ENCODE results near the gene UNCX. TPM values are rescaled to one million over a fixed set of nuclear protein-coding genes. Genes with fewer than 3 reads are reported as not detected.
A peak's percentile ranks its signal among the peaks of the same experiment; 100 is the strongest.

UNCX gene
- total and polyA plus RNA-seq, 2 experiments from 2014 or later, result not detected

DNA sequence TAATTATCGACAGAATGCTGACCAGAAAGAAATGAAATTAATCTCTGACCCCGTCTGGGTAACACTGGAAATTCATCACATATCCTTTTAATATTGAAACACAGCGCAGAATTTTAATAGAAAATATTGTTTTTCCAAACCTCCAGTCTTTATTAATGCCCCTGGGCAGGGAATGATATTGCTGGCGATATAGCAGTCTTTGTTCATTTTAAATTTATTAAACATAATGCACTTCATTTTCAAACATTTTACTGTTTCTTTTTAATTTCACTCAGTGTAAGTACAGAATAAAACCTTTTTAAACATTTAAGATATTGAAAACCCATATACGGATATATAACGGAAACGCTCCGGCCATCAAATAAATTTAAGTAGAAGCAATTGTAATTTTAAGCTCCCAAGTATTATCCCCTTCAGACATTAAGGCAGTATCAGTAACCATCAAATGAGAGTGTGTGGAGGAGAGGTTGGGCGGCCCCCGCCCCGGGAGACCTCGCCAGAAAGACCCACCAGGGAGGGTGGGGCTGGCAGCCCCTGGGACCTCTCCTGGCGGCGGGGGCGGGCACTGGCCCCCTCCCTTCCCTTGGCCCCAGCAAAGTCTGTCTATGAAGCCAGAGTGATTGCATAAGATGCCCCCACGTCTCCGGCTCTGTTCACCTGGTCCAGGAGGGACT lies 10.8 kb downstream of the UNCX start:
- Histone ChIP-seq H3K9me2 (replicated peaks; ENCODE audit: insufficient read depth) (no peaks in the 10 kb centered on the region), H2AFZ (no peak overlapping the region), H3K9me3 (ENCODE audit: low read depth) (no peaks in the 10 kb centered on the region), H3K4me1 (ENCODE audit: insufficient read depth) (no peaks in the 10 kb centered on the region), H3K79me2 (no peaks in the 10 kb centered on the region), H4K20me1 (ENCODE audit: insufficient read depth, poor library complexity, severe bottlenecking) (no peaks in the 10 kb centered on the region), H3K27me3 (peaks cover 100% of the 10 kb centered on the region), H3K4me2 (no peak overlapping the region), H3K4me3 (no peak overlapping the region), H3K27ac (no peak overlapping the region), H3K36me3 (replicated peaks; ENCODE audit: insufficient read depth, low read depth) (no peaks in the 10 kb centered on the region)
- TF ChIP-seq CTCF (IDR thresholded peaks at IDR 0.05; ENCODE audit: poor library complexity) (no peak), EZH2phosphoT487 (IDR thresholded peaks at IDR 0.05; ENCODE audit: low read depth, severe bottlenecking, unreplicated experiment) (peak; percentile 88), EZH2 (IDR thresholded peaks at IDR 0.05; ENCODE audit: borderline replicate concordance) (no peak)
- no peak for DNase-seq (ENCODE audit: low spot score)
- WGBS (ENCODE audit: low lambda C conversion rate, missing lambda C conversion rate), result 21% methylated on average over 16 of the region's 17 CpGs

DNA sequence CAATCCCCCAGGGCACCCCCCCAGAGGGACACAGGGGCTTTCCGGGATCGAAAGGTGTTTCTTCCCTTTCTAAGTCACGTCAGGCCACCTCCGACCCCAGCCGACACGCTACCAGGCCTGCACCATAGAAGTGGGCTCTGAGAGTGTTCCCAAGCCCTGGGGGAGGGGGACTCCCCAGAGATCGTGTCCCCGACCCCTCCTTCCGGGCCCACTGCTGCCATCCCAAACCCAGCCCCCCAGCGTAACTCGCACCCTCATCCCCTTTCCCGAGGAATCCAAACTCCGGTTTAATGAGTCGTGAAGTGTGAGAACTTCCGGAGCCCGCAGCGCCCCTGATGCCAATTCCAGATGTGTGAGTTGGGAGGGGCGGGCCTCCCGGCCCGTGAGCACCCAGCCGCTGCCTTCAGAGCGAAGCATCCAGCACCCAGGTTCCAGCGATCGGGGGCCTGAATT lies 11.3 kb downstream of the UNCX start:
- no peaks in the 10 kb centered on the region for H3K36me3 ChIP-seq (replicated peaks; ENCODE audit: insufficient read depth, low read depth)
- WGBS (ENCODE audit: low lambda C conversion rate, missing lambda C conversion rate), result 5% methylated on average over 18 of the region's 24 CpGs
- no peaks in the 10 kb centered on the region for H3K9me3 ChIP-seq (ENCODE audit: low read depth)
- TF ChIP-seq EZH2phosphoT487 (IDR thresholded peaks at IDR 0.05; ENCODE audit: low read depth, severe bottlenecking, unreplicated experiment), result peak; percentile 57
- no peak for TF ChIP-seq CTCF (IDR thresholded peaks at IDR 0.05; ENCODE audit: poor library complexity)
- no peak for TF ChIP-seq EZH2 (IDR thresholded peaks at IDR 0.05; ENCODE audit: borderline replicate concordance)
- no peaks in the 10 kb centered on the region for H3K9me2 ChIP-seq (replicated peaks; ENCODE audit: insufficient read depth)
- H3K79me2 ChIP-seq, result no peaks in the 10 kb centered on the region
- no peak for DNase-seq (ENCODE audit: low spot score)
- H3K27ac ChIP-seq, result no peak overlapping the region
- no peak overlapping the region for H2AFZ ChIP-seq
- H3K4me2 ChIP-seq, result no peak overlapping the region
- H3K4me1 ChIP-seq (ENCODE audit: insufficient read depth), result no peaks in the 10 kb centered on the region
- H3K4me3 ChIP-seq, result no peak overlapping the region
- peaks cover 100% of the 10 kb centered on the region for H3K27me3 ChIP-seq
- no peaks in the 10 kb centered on the region for H4K20me1 ChIP-seq (ENCODE audit: insufficient read depth, poor library complexity, severe bottlenecking)

DNA sequence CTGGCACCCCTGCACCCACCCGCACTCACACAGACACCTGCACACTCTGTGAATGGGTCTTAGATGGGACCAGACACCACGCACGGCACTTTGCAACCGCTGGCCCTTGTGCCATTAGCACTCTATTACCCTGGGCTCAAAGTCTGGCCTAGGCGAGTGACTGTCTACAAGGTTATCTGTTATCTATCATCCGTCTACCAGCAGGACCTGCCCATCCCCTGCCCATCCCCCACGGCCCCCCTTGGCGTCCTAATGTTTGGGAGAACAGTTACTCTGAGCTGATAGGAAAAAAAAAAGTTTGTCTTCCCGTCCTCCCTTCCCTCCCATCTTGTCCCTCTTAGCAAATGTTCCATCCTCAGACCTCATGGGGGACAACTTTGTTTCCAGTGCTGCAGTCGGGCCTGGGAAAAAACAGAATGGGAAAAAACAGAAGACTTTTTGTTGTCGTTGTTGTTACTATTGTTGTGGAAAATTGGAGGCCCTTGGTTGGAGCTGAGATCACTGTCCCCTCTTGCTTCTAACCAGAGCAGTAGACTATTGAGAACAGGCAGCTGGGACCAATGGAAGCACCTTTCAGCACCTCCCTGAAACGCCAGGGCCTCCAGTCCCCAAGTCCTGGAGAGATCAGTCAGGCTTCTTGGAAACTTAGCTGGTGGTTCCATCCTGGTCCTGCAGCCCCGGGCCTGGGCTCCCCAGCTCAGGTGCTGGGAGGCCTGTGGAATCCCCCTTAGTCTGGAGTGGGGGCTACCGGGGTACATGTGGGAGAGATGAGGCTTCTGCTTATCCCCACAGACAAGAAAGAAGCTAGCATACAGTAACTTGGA lies 12.2 kb downstream of the UNCX start:
- Histone ChIP-seq H3K4me1 (ENCODE audit: insufficient read depth) (no peaks in the 10 kb centered on the region), H3K4me3 (no peak overlapping the region), H3K79me2 (no peaks in the 10 kb centered on the region), H3K9me2 (replicated peaks; ENCODE audit: insufficient read depth) (no peaks in the 10 kb centered on the region), H3K27me3 (peaks cover 95% of the 10 kb centered on the region), H2AFZ (no peak overlapping the region), H3K36me3 (replicated peaks; ENCODE audit: insufficient read depth, low read depth) (no peaks in the 10 kb centered on the region), H3K9me3 (ENCODE audit: low read depth) (no peaks in the 10 kb centered on the region), H4K20me1 (ENCODE audit: insufficient read depth, poor library complexity, severe bottlenecking) (no peaks in the 10 kb centered on the region), H3K4me2 (no peak overlapping the region), H3K27ac (no peak overlapping the region)
- TF ChIP-seq CTCF (IDR thresholded peaks at IDR 0.05; ENCODE audit: poor library complexity) (no peak), EZH2phosphoT487 (IDR thresholded peaks at IDR 0.05; ENCODE audit: low read depth, severe bottlenecking, unreplicated experiment) (no peak), EZH2 (IDR thresholded peaks at IDR 0.05; ENCODE audit: borderline replicate concordance) (no peak)
- DNase-seq (ENCODE audit: low spot score), result no peak
- 15% methylated on average over 14 of the region's 14 CpGs for WGBS (ENCODE audit: low lambda C conversion rate, missing lambda C conversion rate)

Measured in hepatocyte (in vitro differentiated cells).